Choroid plexus epithelial cell (primary cell): ENCODE measurements around the gene SUSD5.

ENCODE experiments used
- DNase-seq: peaks from one replicate; pipeline ENCODE4 v3.0.0-alpha.2; 2010; ENCODE audit warnings: low read depth
- H3K4me3 ChIP-seq: 2 replicates; pipeline ENCODE4 v1.5.1; 2011; ENCODE audit warnings: low read depth, mild to moderate bottlenecking, control low read depth, low read length, moderate library complexity
- TF ChIP-seq, protein P1 (sequence below): conservative IDR thresholded peaks from 2 replicates; pipeline ENCODE4 v1.5.1; 2011; ENCODE audit warnings: low read depth, mild to moderate bottlenecking, control low read depth, inconsistent platforms, low read length, moderate library complexity

SUSD5 gene

DNA sequence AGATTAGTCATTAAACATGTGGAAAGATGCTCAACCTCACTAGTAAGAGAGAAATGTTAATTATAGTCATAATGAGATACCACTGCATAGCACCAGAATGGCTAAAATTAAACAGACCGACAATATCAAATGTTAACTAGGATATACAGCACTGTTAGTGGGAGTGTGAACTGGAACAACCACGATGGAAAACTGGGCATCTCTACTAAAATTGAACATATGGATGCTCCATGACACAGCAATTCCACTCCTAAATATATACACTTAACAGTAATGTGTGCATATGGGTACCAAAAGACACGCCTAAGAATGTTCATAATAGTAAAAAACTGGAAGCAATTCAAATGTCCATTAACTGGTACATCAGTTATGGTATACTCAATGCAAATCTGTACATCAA lies 63.3 kb downstream of the SUSD5 start:
- H3K4me3 ChIP-seq, result no peak overlapping the region
- DNase-seq, result no peak
- TF ChIP-seq, protein P1, sequence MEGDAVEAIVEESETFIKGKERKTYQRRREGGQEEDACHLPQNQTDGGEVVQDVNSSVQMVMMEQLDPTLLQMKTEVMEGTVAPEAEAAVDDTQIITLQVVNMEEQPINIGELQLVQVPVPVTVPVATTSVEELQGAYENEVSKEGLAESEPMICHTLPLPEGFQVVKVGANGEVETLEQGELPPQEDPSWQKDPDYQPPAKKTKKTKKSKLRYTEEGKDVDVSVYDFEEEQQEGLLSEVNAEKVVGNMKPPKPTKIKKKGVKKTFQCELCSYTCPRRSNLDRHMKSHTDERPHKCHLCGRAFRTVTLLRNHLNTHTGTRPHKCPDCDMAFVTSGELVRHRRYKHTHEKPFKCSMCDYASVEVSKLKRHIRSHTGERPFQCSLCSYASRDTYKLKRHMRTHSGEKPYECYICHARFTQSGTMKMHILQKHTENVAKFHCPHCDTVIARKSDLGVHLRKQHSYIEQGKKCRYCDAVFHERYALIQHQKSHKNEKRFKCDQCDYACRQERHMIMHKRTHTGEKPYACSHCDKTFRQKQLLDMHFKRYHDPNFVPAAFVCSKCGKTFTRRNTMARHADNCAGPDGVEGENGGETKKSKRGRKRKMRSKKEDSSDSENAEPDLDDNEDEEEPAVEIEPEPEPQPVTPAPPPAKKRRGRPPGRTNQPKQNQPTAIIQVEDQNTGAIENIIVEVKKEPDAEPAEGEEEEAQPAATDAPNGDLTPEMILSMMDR, result no peak

DNA sequence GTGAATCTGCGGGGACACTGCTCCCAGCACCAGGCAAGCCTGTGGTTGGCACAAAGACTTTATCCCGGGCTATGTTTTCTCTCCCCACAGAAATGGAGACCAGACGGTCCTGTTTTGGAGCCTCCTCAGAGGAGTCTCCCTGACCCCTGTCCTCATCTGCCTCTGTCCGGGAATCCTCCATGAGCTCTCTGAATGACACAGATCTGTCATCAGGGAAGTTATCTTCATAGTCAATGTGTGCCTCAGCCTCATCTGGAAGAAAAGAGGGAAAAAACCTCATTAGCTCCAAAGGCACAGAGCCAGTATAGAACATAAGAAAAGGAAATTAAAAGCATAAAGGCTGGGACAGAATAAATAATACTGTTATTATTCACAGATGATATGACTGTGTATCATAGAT lies 64.8 kb downstream of the SUSD5 start:
- DNase-seq, result no peak
- no peak overlapping the region for H3K4me3 ChIP-seq
- TF ChIP-seq, protein P1, result no peak

DNA sequence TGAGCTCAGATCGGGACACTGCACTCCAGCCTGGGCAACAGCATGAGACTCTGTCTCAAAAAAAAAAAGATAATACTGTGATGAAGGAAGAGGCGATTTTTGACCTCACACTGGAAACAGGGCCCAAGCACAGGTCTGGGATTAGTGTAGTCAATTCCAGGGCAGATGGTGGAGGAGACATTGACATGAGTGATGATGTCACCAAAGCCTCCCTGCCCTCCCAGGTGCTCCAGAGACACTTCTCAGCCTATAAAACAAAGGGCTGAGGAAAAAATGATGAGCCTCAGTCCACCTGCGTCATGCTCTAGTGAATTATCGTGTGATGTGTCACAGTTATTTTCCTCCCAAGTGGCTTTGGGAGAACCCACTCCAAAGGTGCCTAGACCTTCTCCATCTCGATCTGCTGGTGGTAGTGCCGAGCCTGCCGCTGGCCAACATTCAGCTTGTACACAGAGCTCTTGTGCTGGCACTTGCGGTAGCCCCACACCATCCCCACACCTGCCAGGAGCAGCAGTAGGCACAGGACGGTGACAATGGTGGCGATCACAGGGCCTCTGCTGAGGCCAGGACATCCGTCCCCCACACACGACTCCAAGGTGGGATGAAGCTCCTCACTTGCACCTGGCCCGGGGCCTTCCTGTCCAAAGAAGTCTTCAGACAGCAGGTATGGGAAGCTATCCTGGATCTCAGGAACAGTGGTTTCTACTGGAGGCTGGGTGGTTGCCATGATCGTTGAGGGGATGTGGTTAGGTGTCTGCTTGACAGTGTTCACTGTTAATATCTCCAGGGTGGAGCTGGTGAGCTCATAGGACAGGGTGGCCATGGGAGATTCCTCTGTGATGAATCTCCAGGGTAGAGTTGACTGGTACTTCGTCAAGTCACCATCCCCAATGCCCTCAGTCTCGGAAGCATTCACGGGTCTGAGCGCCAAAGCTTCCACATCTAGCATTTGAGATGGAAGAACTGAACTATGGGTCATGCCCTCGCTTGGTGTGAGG lies 65.9 kb downstream of the SUSD5 start:
- no peak overlapping the region for H3K4me3 ChIP-seq
- TF ChIP-seq, protein P1, result no peak
- DNase-seq, result no peak

DNA sequence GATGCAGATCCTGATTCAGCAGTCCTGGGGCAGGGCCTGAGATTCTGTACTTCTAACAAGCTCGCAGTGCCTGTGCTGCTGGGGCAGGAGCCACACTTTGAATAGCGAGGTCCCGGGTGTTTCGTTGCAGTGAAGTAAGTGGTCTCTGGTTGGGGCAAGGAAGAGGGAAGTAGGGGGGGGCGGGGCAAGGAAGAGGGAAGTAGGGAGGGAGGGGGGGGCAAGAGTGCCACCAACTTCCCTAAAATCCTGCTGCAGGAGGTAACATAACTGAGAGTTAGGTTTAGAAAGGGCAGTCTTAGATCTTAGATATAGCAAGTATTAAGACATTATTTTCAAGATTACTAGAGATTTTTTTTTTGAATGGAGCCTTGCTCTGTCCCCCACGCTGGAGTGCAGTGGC lies 69.3 kb downstream of the SUSD5 start:
- TF ChIP-seq, protein P1, result no peak
- H3K4me3 ChIP-seq, result no peak overlapping the region
- DNase-seq, result no peak

DNA sequence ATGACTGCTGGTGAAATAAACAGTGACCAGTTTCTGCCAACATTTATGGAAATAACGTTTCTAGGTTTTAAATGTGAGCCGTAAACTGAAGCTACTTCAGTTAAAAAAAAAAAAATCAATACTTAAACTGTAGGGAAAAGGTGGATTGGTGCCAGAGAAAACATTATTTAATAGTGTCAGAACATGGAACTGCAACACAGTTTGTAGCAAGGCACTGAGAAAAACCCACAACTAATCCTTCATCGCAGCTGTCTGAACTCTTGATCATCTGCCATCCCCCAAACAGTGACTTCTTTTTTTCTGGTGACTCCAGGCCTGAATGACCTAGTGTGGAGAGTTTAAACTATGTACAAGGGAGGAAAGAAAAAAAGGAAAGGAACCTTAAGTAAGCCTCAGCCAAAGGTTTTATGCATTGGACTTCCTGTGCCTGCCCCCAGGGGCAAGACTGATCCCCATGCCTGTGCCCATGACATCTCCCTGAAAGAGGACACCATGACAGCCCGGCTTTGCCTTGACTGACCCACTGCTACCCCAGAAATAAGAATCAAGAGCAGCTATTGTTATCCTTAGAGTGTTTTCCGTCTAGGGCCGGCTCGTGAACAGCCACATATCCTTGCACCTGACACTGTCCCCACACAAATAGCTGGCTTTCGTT lies 71.7 kb downstream of the SUSD5 start:
- TF ChIP-seq, protein P1, result no peak
- H3K4me3 ChIP-seq, result no peak overlapping the region
- DNase-seq, result peak; percentile 76

DNA sequence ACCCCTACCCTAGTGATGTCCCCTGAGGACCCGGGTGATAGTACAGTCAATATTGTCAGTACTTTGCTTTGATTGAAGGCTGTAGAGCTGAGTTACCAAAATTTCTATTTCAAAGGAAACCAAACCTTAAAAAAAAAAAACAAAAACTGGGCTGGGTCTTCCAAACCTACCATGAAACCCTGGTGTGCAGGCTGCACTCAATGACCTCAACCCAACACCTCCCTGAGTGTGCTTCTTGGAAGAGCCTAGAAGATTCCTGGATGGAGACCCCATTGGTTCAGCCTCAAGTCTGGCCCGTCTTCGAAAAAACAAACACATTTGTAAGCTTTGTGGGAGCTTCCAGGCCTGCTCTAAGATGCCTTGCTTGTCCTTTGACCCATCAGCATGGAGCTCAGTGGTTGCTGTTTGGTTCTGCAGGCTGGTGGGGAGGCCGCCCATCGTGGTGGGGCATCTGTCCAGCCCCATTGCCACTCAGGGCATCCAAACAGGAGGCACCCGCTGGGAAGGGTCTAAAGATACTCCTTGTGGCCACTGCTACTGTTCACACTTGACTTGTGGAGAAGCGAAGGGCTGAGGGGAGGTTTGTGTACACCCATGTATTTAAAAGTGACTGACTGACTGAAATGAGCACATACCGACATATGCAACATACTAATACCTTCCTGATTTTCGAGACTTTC lies 72.6 kb downstream of the SUSD5 start:
- no peak for DNase-seq
- H3K4me3 ChIP-seq, result no peak overlapping the region
- TF ChIP-seq, protein P1, result no peak
